ENCODE measurements around the gene CNKSR3.

DNA sequence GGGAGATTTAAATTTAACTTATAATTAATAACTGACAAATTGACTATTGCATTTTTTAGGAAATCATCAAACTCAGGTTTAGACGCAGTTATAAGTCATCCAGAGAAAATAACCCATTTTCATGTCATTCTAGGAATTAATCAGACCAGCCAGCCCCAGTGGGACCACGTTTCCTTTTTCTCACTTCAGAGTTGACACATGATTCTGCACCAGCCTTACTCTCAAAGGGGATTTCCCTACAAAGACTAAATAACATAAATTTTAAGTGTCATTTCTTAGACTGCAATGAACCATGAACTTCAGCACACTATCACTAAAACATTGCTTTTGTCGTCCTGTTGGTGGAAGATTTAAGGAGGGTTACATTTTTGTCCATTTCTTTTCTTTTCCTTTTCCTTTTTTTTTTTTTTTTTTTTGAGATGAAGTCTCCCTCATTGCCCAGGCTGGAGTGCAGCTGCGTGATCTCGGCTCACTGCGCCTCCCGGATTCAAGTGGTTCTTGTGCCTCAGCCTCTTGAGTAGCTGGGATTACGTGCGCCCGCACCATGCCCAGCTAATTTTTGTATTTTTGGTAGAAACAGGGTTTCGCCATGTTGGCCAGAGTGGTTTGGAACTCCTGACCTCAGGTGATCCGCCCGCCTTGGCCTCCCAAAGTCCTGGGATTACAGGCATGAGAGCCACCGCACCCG, 157.4 kb downstream of the CNKSR3 start:
- no peak for TF ChIP-seq YY1 (IDR thresholded peaks at IDR 0.05; ENCODE audit: low read depth)
- TF ChIP-seq, protein P1, sequence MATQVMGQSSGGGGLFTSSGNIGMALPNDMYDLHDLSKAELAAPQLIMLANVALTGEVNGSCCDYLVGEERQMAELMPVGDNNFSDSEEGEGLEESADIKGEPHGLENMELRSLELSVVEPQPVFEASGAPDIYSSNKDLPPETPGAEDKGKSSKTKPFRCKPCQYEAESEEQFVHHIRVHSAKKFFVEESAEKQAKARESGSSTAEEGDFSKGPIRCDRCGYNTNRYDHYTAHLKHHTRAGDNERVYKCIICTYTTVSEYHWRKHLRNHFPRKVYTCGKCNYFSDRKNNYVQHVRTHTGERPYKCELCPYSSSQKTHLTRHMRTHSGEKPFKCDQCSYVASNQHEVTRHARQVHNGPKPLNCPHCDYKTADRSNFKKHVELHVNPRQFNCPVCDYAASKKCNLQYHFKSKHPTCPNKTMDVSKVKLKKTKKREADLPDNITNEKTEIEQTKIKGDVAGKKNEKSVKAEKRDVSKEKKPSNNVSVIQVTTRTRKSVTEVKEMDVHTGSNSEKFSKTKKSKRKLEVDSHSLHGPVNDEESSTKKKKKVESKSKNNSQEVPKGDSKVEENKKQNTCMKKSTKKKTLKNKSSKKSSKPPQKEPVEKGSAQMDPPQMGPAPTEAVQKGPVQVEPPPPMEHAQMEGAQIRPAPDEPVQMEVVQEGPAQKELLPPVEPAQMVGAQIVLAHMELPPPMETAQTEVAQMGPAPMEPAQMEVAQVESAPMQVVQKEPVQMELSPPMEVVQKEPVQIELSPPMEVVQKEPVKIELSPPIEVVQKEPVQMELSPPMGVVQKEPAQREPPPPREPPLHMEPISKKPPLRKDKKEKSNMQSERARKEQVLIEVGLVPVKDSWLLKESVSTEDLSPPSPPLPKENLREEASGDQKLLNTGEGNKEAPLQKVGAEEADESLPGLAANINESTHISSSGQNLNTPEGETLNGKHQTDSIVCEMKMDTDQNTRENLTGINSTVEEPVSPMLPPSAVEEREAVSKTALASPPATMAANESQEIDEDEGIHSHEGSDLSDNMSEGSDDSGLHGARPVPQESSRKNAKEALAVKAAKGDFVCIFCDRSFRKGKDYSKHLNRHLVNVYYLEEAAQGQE (IDR thresholded peaks at IDR 0.05; ENCODE audit: low read depth) = no peak
- no peak for TF ChIP-seq CEBPB (IDR thresholded peaks at IDR 0.05)
- no peak for TF ChIP-seq EP300 (IDR thresholded peaks at IDR 0.05; ENCODE audit: borderline replicate concordance)
- no peak for TF ChIP-seq EGR1 (IDR thresholded peaks at IDR 0.05)
- TF ChIP-seq TAF1 (IDR thresholded peaks at IDR 0.05; ENCODE audit: low read depth) = no peak
- TF ChIP-seq CREB1 (IDR thresholded peaks at IDR 0.05; ENCODE audit: low read depth) = no peak
